Femur (tissue), 1 donor: ENCODE data around the gene HOXA10.

ENCODE experiments used
- DNase-seq: peaks from one replicate; pipeline ENCODE4 v3.0.0-alpha.2; 2017

The HOXA10 gene

GRCh38 chr7:27189997-27190748, 16.1 kb upstream of the HOXA10 start:
- DNase-seq: peak; percentile 12

GRCh38 chr7:27189295-27189996, 15.3 kb upstream of the HOXA10 start:
- peak; percentile 29 for DNase-seq

DNA sequence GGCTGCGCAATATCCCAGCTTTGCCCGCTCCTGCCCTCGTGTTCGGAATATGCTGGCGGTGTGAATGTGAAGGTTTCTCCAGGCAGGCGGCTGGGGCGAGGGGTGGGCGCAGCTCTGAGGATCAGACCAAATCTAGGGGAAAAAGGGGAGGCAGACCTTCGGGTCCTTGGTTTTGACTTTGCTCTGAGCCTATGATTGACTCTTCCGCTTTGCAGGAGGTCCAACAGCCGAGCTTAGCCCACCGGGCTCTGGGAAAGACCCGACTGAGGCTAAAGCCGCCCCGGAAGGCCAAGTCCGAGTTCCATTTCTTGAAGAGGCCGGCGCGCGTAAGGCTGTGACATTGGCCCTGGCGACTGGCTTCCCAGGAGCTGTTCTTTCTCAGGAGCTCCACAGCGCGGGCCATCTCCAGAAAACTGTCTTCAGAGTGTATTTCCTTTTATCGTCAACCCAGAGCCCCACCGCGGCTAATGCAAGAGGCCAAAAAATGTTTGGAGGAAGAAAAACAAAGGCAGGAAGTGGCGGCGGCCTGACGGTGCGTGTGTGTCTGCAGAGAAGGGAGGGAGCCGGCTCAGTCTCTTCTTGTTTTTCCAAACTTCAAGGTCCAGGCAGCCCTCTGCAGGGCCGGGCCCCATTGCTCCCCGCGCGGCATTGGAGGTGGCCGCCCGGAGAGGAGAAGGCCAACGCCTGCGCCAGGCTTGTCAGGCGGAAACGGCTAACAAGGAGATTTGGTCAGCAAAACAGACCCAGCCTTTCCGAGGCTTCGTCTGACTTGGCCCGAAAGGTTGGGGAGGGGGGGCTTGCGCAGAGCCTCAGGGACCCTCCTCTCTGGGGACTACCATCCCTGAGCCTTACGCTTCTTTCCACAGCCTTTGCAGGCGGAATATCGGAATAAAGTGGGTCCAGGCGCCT, 14.5 kb upstream of the HOXA10 start:
- peak; percentile 71 for DNase-seq

- peak; percentile 39 for DNase-seq
These were observed 13.6 kb upstream of the HOXA10 start for GRCh38 chr7:27187475-27188385.

DNA sequence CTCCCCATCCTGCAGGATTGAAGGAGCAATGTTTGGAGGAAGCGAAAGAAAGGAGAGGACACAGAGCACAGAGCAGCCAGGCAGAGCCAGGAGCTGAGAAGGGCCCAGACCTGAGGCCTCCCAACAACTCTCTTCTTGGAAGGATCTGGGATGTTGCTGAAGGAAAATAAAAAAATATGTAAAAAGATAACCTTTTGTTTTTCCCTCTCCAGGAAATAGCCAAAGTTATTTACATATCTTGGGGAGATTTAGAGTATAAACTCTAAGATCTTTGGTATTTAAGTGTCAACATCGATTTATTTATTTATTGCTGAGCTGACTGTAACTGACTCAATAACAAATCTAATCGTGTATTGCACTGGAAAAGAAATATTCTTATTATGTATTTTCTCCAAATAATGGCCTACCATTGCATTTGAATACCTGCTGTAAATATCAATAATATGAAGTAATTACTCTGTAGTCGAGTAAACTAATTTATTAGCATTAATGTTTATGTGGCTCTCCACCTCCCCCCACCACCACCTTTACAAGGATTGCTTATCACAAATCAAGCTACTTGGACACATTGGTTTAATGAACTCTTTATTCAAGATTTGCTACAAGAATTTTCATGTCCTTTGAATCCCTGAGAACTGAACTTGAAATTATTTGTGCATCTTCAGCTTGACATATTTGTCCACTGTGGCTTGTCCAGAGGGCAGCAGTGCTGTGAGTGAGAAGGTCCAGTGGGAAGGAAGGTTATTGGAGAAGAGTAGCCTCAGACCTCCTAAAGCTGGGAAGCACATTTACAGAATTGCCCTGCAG, 12.8 kb upstream of the HOXA10 start:
- peak; percentile 18 for DNase-seq

DNA sequence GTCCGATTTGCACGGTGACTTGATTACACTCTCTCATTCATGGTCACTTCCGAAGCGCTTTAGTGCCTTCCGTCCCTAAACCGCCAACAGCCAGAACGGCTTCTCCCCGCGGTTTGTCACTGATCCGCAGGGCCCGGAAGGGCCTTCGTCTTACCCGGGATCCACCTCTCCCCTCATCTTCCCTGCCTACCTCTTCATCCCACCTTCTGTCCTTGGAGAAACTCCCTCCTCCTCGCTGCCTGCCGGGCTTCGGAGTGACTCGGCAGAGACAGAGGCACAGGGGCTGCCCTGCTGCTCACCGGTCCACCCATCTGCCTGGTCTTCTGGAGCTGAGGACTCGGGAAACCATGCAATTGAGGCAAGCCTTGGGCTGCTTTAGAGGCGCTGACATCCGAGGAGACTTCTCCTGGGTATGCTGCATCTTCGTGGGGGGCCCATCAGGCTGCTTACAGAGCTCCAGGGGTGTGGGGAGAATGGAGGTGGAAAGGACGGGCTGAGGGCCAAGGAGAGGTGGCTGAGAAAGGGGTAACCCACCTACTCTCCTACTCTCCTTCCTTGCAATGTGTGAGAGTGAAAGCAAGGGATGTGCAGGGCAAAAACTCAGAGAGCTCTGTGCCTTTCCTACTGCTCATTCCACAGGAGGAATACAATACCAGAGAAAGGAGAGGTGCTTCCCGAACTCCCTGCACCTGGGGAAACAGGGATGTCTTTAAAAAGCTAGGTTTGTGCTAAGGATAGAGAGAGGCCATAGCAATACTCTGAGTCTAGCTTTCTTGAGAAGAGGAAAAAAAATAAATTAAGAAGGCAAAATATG, 11.9 kb upstream of the HOXA10 start:
- peak; percentile 42 for DNase-seq

- peak; percentile 85 for DNase-seq
These were observed 11.1 kb upstream of the HOXA10 start, which contains the start of gene HOXA11 for GRCh38 chr7:27185013-27185853. Gene HOXA11 (minus strand): TSS chr7:27185232. CDS start chr7:27185144, 88 bp downstream.

GRCh38 chr7:27184337-27185012, 10.4 kb upstream of the HOXA10 start:
- DNase-seq: peak; percentile 65

DNA sequence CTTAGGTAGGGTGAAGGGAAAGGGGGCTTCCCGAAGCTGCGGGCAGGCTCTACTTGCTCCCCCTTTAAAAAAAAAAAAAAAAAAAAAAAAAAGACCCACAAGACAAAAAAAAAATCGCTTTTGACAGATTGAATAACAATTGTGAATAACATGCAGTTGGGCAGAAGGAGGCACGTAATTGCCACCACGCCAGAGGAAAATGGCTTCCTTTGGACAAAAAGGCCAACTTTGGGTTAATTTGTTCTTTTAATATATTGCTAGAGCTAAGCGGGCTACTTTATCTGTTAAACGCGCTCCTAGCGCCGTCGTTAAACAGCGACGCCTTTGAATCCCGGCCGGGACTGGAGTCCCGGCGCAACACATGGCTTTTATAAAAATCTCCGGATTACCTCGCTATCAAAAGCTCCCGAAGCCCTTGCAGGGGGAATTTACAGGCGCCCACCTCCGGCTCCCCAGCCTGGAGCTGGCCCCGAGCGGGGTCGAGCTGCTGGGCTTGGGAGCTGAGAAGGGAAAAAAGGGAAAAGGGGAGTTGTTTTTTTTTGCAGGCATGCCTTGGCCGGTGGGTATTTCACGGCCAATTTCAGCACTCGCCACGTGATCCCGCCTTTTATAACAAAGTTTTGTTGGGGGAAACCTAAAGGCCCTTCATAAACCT, 9.7 kb upstream of the HOXA10 start:
- peak; percentile 35 for DNase-seq

DNA sequence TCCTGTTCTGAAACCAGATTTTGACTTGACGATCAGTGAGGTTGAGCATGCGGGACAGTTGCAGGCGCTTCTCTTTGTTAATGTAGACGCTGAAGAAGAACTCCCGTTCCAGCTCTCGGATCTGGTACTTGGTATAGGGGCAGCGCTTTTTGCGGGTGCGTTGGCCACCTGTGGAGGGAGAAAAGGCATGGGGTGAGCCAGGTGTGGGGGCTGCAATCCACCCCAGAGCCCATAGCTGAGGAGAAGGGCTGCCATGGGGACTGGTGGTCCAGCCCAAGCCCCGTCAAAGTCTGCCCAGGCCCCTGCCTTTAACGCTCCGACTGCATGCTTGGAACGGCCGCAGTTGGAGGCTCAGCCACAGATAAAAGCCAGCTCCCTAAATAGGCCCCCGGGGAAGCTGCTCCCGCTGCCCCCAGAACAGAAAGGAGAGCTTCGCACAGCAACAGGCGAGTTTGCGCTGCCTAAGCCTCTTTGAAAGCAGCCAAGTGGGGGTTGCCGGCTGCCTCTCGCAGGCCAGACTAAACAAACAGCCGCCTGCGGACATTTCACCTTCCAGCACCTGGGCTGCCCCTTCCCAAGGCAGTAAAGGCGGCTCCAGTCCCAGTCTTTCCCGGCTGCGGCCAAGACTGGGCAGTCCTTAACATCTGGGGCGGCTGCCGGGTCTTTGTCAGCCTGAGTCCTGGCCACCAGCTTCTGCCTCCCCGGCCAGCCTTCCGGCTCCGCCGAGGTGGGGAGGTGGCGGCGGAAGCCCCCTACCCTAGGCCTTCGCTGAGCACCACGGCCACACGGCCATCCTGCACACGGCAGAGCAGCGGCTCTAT, 9.0 kb upstream of the HOXA10 start:
- peak; percentile 51 for DNase-seq

GRCh38 chr7:27182285-27182841, 8.2 kb upstream of the HOXA10 start:
- peak; percentile 36 for DNase-seq

GRCh38 chr7:27181795-27182275, 7.7 kb upstream of the HOXA10 start:
- DNase-seq: peak; percentile 31

- peak; percentile 33 for DNase-seq
These were observed 6.6 kb upstream of the HOXA10 start for GRCh38 chr7:27180431-27181420.

DNA sequence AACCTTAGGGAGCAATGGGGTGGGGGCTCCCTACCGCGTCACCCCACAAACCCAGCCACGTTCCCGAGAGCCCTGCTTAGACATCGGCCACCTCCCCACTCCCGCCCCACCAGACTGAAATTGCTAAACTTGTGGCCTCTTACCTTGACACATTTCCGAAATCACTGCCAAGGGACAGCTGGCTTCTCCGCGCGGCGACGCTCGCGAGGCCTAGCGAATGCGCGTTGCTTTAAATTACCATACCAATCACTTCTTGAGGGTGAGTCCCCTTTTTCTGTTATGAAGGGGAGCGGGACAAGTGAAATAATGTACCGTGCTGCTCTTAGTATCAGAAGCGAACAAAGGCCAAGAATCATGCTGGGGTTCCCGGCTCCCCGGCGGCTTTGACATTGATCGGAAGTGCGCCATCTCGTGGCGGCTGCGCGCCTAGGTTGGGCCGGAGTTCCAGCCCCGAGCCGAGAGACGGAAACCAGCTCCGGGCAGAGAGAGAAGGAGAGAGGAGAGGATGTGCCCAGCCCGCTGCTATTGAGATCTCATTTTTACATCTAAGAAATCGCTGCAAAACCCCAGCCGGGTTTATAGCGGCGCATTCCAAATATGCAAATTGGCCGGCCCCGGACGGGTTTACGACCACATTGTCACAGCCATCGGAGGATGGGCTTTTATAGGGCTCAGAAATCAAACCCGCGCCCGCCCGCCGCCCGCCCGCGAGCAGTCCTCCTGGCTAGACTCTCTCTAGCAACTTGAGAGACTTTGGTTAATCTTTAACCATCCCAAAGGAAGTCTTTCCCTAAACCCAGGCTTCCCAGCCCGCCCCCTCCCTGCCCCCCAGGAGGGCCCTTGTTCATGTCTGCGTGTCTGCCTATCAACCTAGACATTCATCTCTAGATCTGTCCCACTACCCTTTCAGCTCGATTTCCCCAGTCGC, 5.6 kb upstream of the HOXA10 start:
- peak; percentile 91 for DNase-seq
